Mammary microvascular endothelial cell (primary cell): ENCODE measurements around the gene DAPP1. TPM values are rescaled to one million over a fixed set of nuclear protein-coding genes. Genes with fewer than 3 reads are reported as not detected.

ENCODE experiments used
- total RNA-seq: library from RNA; depleted of rRNA; stranded (reverse); fragments of >200 nt; gene quantifications from 2 replicates; pipeline ENCODE4 v1.2.3, GENCODE V29; 2015

Gene DAPP1
- total RNA-seq: not detected in 2 replicates

DNA sequence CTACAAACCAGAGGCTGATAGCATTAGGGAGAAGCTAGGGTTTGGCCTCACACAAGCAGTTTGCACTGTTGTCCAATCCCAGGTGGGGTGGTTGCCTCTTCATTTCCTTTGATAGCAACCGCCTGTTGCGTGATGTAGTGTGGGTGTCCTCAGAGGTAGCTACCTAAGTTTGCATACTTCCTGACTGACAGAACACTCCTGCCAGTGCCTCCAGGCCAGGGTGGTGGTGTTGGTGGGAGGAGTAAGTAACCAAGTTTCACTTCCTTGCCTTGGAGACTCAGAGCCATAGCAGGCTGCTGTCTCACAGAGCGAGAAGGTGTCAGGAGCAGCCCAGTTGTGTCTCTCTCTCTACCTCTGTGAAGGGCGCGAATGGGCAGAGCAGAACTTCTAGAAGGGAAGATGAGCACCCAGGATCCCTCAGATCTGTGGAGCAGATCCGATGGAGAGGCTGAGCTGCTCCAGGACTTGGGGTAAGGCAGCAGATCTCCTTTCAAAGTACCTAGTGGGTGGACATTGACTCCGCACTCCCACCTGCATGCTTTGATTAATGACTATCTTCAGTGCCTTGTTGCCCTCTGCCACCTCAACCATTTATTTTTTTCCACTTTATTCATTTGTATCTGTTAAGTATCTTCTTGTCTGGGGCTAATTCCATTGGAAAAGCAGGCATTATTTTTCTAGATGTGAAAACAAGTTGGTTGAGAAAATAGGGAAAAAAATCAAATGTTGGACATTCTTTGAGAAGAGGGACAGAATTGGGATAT is at the start of gene DAPP1:
DAPP1 (plus strand) TSS at position 283 of the 764 bp plus-strand sequence; CDS start at position 370, 87 bp downstream.

GRCh38 chr4:99894161-99894997 is 77.8 kb downstream of the DAPP1 start, which contains the start of gene LAMTOR3:
Gene LAMTOR3 (minus strand): TSS chr4:99894427. CDS start chr4:99893963, 464 bp downstream.

Other genes starting within 250 kb of the DAPP1 start
- gene MTTP, start 242.0 kb upstream of the DAPP1 start, total RNA-seq: not detected in 2 replicates
- under 0.01 TPM in 2 replicates for gene C4orf54, start 159.0 kb upstream of the DAPP1 start, total RNA-seq
- gene LAMTOR3, start 77.6 kb downstream of the DAPP1 start, total RNA-seq: 34.8 and 36.0 TPM in 2 replicates
- 18.5 and 28.6 TPM in 2 replicates for gene DNAJB14, start 129.8 kb downstream of the DAPP1 start, total RNA-seq
- gene H2AZ1, start 133.4 kb downstream of the DAPP1 start, total RNA-seq: 825 and 878 TPM in 2 replicates